Upper lobe of left lung (tissue), 6 donors: ENCODE results near the gene BCAS3. TPM values are rescaled to one million over a fixed set of nuclear protein-coding genes. Genes with fewer than 3 reads are reported as not detected.
A peak's percentile ranks its signal among the peaks of the same experiment; 100 is the strongest.

Source experiments
- ATAC-seq, 2 donors: fragments of 200-7000 bp; cut with Tn5 transposase; one replicate each; pipeline ENCODE4 v1.9.1; 2022; ENCODE audit warnings: mild to moderate bottlenecking in 2 of 2, moderate library complexity in 2 of 2; ENCODE audit not compliant: low FRiP score in 2 of 2
- DNase-seq, 2 donors: peaks; one replicate each; pipeline ENCODE4 v3.0.0-alpha.2; 2019 to 2020
- H3K27ac ChIP-seq, 4 donors: fragments of 200-600 bp; sonication (generic); one replicate each; pipeline ENCODE4 v1.5.1; 2016 to 2019
- H3K27me3 ChIP-seq, 4 donors: fragments of 200-600 bp; sonication (generic); one replicate each; pipeline ENCODE4 v1.5.1; 2017 to 2019
- H3K36me3 ChIP-seq, 4 donors: fragments of 200-600 bp; sonication (generic); one replicate each; pipeline ENCODE4 v1.5.1; 2016 to 2019
- H3K4me1 ChIP-seq, 4 donors: fragments of 200-600 bp; sonication (generic); one replicate each; pipeline ENCODE4 v1.5.1; 2018 to 2019
- H3K4me3 ChIP-seq, 4 donors: fragments of 200-600 bp; sonication (generic); one replicate each; pipeline ENCODE4 v1.5.1; 2017 to 2019; ENCODE audit warnings: mild to moderate bottlenecking in 2 of 4, moderate library complexity in 1 of 4
- H3K9me3 ChIP-seq, 4 donors: fragments of 200-600 bp; sonication (generic); one replicate each; pipeline ENCODE4 v1.5.1; 2018 to 2019
- EP300 ChIP-seq, 4 donors: sonication (generic); formaldehyde crosslinking; IDR thresholded peaks; one replicate each; pipeline ENCODE4 v1.5.1; 2017; ENCODE audit warnings: antibody characterized with exemption in 4 of 4, control low read depth in 2 of 4
- POLR2A ChIP-seq, 4 donors: fragments of 450-650 bp; IDR thresholded peaks; one replicate each; pipeline ENCODE4 v1.5.1; 2016 to 2017; ENCODE audit warnings: antibody characterized with exemption in 4 of 4, mild to moderate bottlenecking in 2 of 4
- POLR2AphosphoS5 ChIP-seq, 2 donors: sonication (generic); formaldehyde crosslinking; IDR thresholded peaks; one replicate each; pipeline ENCODE4 v1.5.1; 2017; ENCODE audit warnings: antibody characterized with exemption in 2 of 2
- WGBS, 2 donors: methylation state at CpG; one replicate each; pipeline ENCODE4 v1.1.5; 2017 to 2018; 5-methylcytosine and 5-hydroxymethylcytosine counted together
- total RNA-seq, 6 donors: library from RNA; depleted of rRNA in 4 of 6; stranded (reverse); fragments of >200 nt in 4 of 6; gene quantifications; one replicate each; pipeline versions ENCODE4 v1.1.0 to v1.2.1, GENCODE V29; 2016 to 2021
- TF ChIP-seq, protein P1 (sequence below), 6 experiments: fragments of 450-650 bp in 4 of 6; fragments of 200-600 bp in 2 of 6; sonication (generic) in 2 of 6; IDR thresholded peaks; one replicate each; pipeline ENCODE4 v1.5.1; 2016 to 2019; ENCODE audit warnings: antibody characterized with exemption in 6 of 6
- donor health status: DM: no; HTN: no; CAD: no; lungs with moderate emphysema.
- donor health status: DM: no; HTN: yes; CAD: no; lungs with severe emphysema.

Gene BCAS3
- total RNA-seq, 6 donors from 2014 or later = 20.1 to 111 (median 37.0) TPM

DNA sequence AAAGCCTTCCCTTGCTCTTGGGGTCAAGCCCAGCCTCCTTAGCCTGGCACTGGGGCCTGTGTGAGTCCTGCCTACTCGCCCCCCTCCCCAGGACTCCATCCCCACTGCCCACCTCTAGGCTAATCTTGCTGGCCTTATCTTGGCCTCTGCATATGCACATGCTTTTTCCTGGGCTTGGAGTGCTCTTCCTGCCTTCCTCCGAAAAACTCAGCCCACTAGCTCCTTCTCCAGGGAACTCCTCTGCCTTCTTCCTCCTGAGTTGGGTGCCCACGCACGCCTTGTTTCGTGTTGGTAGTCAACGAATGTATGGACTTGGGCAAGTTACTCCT lies 738.5 kb downstream of the BCAS3 start:
- WGBS, 2 donors = 72 to 75% methylated on average over 5 to 6 of the region's 6 CpGs
- Histone ChIP-seq H3K4me3 (peak overlapping the region in 2 of 4 donors; percentile 18 to 19), H3K4me1 (peaks cover 37 to 61% (median 44%) of the 10 kb centered on the region in 4 donors), H3K27ac (peak overlapping the region; percentile 90 to 97 (median 92)), H3K36me3 (no peaks in the 10 kb centered on the region), H3K9me3 (no peaks in the 10 kb centered on the region), H3K27me3 (peaks cover 0 to 14% (median 0%) of the 10 kb centered on the region in 4 donors)
- ATAC-seq = no peak
- no peak for DNase-seq
- TF ChIP-seq, protein P1, sequence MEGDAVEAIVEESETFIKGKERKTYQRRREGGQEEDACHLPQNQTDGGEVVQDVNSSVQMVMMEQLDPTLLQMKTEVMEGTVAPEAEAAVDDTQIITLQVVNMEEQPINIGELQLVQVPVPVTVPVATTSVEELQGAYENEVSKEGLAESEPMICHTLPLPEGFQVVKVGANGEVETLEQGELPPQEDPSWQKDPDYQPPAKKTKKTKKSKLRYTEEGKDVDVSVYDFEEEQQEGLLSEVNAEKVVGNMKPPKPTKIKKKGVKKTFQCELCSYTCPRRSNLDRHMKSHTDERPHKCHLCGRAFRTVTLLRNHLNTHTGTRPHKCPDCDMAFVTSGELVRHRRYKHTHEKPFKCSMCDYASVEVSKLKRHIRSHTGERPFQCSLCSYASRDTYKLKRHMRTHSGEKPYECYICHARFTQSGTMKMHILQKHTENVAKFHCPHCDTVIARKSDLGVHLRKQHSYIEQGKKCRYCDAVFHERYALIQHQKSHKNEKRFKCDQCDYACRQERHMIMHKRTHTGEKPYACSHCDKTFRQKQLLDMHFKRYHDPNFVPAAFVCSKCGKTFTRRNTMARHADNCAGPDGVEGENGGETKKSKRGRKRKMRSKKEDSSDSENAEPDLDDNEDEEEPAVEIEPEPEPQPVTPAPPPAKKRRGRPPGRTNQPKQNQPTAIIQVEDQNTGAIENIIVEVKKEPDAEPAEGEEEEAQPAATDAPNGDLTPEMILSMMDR (IDR thresholded peaks at IDR 0.05) = no peak
- TF ChIP-seq EP300 (IDR thresholded peaks at IDR 0.05) (no peak), POLR2AphosphoS5 (IDR thresholded peaks at IDR 0.05) (no peak), POLR2A (IDR thresholded peaks at IDR 0.05) (no peak)

DNA sequence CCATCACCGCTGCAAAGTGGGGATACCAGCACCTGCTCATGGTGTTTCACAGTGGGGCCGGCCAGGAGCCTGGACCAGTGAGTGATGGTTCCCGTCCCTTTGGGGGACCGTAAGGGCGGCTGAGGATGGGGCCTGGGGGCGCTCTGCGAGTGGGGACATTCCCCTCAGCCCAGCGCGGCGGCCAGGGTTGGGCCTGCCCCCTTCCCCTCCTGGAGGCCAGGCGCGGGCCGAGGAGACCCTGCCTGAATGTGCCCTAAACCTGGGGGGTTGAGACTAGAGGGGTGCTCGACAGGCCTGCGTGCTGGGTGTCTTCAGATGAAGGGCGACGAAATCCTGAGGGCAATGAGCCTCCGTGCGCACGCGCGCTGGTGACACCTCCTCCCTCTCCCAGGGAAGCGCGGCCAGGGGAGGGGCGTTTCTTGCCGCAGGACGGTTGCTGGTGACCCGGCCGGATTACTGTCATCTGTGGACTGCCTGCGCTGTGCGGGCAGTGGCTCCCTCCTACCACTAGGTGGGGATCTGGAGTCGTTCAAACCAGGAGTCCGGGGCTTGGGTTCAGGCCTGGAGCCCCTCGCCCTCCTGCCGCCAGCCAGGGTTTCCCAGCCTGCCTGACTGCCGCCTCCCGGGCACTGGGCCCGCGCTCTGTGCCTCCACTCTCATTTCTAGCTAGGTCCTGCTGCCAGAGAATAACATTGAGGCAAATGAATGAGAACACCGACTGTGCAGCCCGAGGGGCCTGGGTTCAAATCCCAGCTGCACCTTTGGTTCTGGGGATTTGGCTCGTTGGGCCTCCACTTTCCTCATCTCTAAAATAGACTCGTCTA lies 739.1 kb downstream of the BCAS3 start:
- H3K4me3 ChIP-seq = peak overlapping the region in 2 of 4 donors; percentile 18 to 19
- peak; percentile 81 to 93 for DNase-seq
- TF ChIP-seq, protein P1 (IDR thresholded peaks at IDR 0.05) = peak; percentile 88 to 97 (median 94)
- TF ChIP-seq POLR2AphosphoS5 (IDR thresholded peaks at IDR 0.05) (peak in 1 of 2 donors; percentile 62), POLR2A (IDR thresholded peaks at IDR 0.05) (peak in 1 of 4 donors; percentile 34), EP300 (IDR thresholded peaks at IDR 0.05) (no peak)
- H3K36me3 ChIP-seq = no peaks in the 10 kb centered on the region
- ATAC-seq = peak; percentile 80 to 86
- H3K4me1 ChIP-seq = peaks cover 34 to 55% (median 38%) of the 10 kb centered on the region in 4 donors
- peak overlapping the region; percentile 90 to 97 (median 92) for H3K27ac ChIP-seq
- WGBS, 2 donors = 25 to 69% methylated on average over 8 to 42 of the region's 43 CpGs
- H3K9me3 ChIP-seq = no peaks in the 10 kb centered on the region
- H3K27me3 ChIP-seq = peaks cover 0 to 8% (median 0%) of the 10 kb centered on the region in 4 donors

DNA sequence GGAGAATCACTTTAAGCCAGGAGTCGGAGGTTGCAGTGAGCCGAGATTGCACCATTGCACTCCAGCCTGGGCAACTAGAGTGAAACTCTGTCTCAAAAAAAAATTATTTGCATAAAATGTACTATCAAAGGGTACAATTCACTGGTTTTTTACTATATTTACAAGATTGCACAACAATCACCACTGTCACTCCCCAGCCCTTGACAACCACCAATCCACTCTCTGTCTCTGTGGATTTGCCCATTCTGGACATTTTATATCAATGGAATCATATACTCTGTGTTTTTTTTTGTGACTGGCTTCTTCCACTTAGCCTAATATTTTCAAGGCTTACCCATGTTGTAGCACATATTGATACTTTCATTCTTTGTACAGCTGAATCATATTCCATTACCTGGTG lies 740.8 kb downstream of the BCAS3 start:
- Histone ChIP-seq H3K27ac (peak overlapping the region in 2 of 4 donors; percentile 91 to 93), H3K4me3 (no peak overlapping the region), H3K27me3 (no peaks in the 10 kb centered on the region), H3K9me3 (no peaks in the 10 kb centered on the region), H3K36me3 (no peaks in the 10 kb centered on the region), H3K4me1 (peaks cover 26 to 38% (median 36%) of the 10 kb centered on the region in 4 donors)
- WGBS, 2 donors = 69 to 88% methylated on average over 2 of the region's 2 CpGs
- ATAC-seq = no peak
- TF ChIP-seq EP300 (IDR thresholded peaks at IDR 0.05) (no peak), POLR2A (IDR thresholded peaks at IDR 0.05) (no peak), POLR2AphosphoS5 (IDR thresholded peaks at IDR 0.05) (no peak)
- TF ChIP-seq, protein P1 (IDR thresholded peaks at IDR 0.05) = no peak
- no peak for DNase-seq

DNA sequence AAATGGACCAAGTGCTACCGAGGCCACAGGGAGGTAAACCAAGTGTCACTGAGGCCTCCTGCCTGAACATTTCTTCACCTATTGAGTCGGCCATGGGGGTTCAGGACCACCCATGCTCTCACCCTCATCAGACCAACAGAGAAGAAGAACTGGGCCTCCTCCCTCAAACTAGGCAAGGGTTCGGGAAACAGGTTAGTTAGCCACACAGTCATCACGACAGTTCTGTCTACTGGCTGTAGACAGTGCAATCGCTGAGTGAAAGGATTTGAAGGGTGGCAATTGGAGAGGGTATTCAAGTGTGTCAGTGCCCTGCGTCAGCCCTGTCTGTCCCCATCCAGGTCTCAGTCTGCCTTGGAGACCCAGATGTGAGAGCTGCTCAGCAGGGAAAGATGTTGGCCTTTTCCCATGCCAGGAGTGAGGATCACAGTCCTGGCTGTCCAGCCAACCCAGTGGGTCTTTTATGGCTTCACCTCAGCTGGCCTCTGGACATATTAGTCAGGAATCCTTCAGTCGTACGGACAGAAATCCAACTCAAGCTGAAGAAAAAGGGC lies 741.9 kb downstream of the BCAS3 start:
- TF ChIP-seq POLR2A (IDR thresholded peaks at IDR 0.05) = no peak
- TF ChIP-seq, protein P1 (IDR thresholded peaks at IDR 0.05) = no peak
- no peak for TF ChIP-seq EP300 (IDR thresholded peaks at IDR 0.05)
- no peak for TF ChIP-seq POLR2AphosphoS5 (IDR thresholded peaks at IDR 0.05)
- Histone ChIP-seq H3K27me3 (no peaks in the 10 kb centered on the region), H3K27ac (peak overlapping the region in 3 of 4 donors; percentile 37 to 91 (median 45)), H3K4me1 (peaks cover 19 to 27% (median 26%) of the 10 kb centered on the region in 4 donors), H3K4me3 (no peak overlapping the region), H3K36me3 (no peaks in the 10 kb centered on the region), H3K9me3 (no peaks in the 10 kb centered on the region)
- WGBS, 2 donors = 81 to 82% methylated on average over 7 to 8 of the region's 8 CpGs
- DNase-seq (no peak), ATAC-seq (no peak)
